Pons (tissue), 1 donor: Measurements from ENCODE around the gene KDF1.
"Not testable (repeated sequence)": the region's sequence is repeated elsewhere in the genome, so short reads cannot be mapped to it uniquely, and the experiment has no call there.

Source experiments
- DNase-seq: peaks from one replicate; pipeline ENCODE4 v3.0.0-alpha.2; 2016; ENCODE audit warnings: low spot score

Gene KDF1

DNA sequence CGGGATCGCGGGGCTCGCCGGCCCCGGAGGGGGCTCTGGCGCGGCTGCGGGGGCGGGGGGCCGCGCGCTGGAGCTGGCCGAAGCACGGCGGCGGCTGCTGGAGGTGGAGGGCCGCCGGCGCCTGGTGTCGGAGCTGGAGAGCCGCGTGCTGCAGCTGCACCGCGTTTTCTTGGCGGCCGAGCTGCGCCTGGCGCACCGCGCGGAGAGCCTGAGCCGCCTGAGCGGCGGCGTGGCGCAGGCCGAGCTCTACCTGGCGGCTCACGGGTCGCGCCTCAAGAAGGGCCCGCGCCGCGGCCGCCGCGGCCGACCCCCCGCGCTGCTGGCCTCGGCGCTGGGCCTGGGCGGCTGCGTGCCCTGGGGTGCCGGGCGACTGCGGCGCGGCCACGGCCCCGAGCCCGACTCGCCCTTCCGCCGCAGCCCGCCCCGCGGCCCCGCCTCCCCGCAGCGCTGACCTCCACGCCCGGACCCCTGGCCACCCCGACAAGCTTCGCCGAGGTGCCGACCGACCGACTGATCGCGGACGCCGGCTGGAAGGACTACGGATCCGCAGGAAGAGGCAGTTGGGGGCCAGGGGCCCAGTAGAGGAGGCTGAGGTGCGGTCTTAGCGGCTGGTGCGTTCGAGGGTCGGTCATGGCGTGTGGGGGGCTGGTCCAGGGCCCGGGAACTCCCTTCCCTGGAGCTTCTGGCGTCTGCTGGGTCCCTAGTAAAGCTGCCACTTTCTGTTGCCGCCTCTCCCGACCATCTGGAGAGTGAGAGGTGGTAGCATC is 33.9 kb upstream of the KDF1 start:
- DNase-seq = no peak

DNA sequence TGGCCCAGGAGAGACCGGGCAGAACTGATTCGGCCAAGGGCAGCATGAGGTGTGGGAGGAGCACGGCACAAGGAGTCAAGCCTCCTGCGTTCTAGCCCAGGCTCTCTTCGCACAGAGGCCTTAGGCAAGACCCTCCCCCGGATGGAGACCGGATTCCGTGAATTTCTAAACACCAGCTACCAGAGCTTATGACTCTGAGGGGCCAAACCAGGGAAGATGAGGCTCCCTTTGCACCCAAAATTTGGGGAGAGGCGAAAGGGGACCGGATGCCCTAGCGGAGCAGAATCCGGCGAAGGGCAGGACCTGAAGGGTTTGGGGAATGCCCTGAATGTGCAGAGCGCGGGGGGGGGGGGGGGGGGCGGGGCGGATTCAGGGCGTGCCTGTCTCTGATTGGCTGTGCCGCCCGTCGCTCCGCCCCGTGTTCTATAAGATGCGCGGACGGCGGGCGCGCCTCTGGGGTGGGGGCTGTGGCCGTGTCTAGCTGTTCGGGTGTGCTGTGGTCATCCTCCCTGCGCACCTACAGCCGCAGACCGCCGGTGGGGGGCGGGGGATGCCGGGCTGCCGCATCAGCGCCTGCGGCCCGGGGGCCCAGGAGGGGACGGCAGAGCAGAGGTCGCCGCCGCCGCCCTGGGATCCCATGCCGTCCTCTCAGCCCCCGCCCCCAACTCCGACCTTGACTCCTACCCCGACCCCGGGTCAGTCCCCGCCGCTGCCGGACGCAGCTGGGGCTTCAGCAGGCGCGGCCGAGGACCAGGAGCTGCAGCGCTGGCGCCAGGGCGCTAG is 33.2 kb upstream of the KDF1 start, which contains the start of gene TRNP1:
TRNP1 (plus strand) TSS at position 456 of the 783 bp plus-strand sequence; CDS start at position 551, 95 bp downstream.
- no peak for DNase-seq

DNA sequence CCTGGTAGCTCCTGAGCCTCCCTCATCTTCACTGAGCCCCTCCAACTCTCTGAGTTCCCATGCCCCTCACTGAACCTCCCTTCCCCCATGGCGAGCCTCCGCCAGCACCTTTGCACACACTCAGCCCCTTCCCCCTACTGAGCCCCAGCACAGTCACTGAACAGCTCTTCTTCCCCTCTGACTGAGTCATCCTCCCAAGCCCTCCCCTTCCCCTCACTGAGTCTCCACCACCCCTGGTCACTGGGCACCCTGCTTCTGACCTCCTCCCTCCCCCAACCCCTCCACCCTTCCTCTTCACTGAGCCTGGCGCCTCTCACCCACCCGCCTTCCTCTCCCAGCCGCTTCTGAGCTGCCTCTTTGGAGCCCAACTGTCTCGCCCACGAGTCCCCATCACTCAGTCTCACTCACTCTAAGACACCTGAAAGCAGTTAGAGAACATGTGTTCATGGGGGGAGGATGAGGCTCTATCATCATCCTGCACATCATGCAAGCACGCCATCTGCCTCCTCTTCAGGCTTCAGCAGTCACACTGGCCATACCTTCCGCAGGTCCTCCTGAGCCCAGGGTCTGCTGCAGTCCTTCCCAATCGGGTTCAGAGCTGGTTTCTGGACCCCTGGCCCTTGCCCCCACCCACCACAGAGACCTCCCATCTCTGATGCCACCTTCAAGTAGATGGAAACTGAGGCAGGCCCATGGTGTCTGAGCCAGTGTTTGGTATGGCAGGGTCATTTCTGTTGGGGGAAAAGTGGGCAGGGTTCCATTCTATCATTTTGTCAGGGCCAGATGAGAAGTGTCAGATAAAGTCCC is 31.2 kb upstream of the KDF1 start:
- DNase-seq = no peak

DNA sequence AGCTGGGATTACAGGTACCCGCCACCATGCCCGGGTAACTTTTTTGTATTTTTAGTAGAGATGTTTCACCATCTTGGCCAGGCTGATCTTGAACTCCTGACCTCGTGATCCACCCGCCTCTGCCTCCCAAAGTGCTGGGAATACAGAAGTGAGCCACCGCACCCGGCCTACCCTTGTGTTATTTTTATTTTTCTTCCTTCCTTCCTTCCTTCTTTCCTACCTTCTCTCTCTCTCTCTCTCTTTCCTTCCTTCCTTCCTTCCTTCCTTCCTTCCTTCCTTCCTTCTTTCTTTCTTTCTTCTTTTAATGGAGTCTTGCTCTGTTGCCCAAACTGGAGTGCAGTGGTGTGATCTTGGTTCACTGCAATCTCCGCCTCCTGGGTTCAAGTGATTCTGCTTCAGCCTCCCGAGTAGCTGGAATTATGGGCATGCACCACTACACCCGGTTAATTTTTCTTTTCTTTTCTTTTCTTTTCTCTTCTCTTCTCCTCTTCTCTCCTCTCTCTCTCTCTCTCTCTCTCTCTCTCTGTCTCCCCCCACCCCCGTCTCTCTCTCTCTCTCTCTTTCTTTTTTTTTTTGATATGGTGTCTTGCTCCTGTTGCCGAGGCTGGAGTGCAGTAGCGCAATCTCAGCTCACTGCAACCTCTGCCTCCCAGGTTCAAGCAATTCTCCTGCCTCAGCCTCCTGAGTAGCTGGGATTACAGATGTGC is 29.3 kb upstream of the KDF1 start:
- DNase-seq = not testable (repeated sequence)

DNA sequence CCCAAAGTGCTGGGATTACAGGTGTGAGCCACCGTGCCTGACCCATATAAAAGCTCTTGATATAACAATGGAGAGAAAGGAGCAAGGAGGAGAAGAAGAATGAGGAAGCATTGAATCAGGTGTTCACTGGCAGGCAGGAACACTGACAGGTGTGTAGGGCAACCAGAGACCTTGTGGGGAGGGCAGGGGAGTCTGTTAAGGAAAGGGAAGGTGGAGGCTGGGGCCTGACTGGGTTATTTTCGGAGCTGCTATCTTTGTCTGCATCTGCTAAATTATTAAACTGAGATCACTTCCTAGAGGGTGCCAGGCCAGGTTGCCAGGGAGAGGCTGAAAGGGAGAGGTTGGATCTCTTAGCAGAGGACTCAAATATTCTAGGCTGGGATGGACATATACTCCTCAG is 26.4 kb upstream of the KDF1 start:
- DNase-seq = no peak

DNA sequence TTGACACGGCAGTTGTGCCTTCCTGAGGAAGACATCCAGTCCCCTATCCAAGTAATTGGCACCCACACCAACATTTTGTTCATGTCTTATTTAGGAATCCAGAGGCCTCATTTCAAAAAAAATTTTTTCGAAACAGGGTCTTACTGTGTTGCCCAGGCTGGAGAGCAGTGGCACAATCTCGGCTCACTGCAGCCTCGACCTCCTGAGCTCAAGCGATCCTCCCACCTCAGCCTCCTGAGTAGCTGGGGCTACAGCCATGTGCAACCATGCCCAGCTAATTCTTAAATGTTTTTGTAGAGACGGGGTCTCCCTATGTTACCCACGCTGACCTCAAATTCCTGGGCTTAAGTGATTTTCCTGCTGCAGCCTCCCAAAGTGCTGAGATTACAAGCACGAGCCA is 24.0 kb upstream of the KDF1 start:
- DNase-seq = no peak

DNA sequence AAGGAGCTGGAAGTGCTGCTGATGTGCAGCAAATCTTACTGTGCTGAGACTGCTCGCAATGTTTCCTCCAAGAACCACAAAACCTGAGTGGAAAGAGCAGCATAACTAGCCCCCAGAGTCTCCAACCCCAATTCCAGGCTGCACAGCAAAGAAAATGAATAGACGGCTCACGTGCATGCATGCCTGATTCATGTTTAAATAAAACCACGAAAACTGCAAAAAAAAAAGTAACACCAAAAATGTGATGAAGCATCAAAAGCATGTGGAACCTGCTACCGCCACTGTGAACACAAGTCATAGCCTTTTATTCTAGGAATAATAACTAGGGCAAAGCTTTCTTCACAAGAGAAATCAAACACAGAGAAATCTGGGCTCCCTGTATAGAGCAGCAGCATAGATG is 23.6 kb upstream of the KDF1 start:
- DNase-seq = no peak

DNA sequence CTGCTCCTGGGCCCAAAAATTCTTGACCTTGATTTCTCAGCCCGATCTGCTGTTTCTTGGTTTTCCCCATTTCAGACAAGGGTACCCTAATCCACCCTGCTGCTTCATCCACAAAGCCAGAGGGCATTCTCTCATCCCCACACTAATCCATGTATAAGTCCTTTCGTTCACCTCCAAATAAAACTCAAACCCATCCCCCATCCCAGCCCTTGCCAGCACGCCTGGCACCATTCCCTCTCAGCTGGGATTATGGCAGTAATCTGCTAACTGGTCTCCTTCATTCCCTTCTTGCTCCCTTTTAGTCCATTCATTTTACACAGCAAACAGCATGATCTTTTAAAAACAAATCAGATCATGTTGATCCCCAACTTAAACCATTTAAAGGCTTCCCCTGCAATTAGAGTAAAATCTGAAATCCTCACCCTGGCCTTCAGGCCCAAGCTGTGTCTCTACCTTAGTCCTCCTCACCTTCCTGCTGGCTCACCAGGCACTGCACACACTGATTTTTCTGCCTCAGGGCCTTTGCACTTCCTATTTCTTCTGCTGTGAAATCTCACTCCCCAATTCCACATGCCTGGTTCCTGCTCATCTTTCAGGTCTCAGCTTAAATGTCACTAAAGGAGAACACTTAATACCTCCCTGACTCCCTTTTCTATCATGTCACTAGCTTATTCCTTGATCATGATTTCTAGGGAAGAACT is 21.0 kb upstream of the KDF1 start:
- no peak for DNase-seq

DNA sequence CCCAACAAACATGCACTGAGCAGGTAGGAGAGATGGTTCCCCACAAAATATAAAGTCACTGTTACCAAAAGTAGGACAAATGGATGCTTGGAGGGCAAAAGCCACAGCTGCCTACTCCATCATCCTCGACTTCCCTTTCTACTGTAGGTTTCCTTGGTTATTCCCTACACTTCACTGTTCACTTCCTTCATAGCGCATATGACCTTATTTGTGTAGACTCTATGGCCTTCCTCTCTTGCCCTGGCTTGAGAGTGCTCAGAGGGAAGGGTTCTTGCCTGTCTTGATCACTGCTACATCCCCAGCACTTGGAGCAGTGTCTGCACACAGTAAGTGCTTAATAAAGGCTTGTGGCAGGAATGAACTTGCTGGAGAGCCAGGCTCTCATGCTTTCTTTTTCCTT is 18.6 kb upstream of the KDF1 start:
- no peak for DNase-seq

DNA sequence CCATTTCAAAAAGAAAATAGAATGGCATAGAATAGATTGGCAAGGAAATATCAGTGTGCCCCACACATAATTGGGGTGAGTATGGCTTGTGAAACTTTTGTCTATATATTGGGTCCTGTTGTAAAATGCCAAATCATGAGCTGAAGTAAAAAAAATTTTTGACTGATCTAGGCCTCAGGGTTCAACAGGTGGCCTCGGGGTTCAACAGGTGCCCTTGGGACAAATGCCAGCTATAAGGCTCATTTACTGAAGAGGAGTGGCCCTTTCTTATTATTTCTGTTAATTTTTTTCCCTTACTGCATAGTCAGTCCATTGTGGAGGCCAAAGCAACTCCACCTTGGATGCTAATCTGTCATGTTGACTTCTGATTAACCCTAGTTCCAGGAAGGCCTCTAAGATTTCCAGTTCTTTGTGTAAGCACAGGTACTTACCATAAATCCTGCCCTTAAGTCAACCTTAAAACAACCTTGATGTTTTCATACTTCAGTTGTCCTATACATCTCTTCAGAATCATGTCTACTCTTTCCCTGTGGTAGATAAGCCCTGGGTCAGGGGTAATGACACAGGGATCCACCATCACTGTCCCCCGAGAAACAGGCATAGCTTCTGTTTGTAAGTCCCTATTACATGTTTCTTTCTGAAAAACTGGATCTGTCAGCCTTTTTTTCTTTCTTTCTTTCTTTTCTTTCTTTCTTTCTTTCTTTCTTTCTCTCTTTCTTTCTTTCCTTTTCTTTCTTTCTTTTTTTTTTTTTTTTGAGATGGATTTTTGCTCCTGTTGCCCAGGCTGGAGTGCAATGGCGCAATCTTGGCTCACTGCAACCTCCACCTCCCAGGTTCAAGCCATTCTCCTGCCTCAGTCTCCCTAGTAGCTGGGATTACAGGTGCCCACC is 16.6 kb upstream of the KDF1 start:
- DNase-seq = no peak

DNA sequence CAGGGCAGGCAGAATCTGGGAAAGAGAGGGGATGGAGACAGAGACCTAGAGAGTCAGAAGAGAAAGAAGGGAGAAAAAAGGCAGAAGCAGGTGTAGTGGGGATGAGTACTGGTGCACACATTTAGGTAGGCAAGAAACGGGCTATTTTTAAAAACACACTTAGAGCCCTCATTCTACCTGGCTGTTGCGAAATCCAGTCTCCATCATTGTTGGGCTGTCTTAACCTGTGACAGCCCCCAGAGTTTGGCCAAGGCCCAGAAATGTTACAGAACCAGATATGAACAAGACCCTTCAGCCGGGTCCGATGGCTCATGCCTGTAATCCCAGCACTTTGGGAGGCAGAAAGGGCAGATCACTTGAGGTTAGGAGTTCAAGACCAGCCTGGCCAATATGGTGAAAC is 12.6 kb upstream of the KDF1 start:
- no peak for DNase-seq

DNA sequence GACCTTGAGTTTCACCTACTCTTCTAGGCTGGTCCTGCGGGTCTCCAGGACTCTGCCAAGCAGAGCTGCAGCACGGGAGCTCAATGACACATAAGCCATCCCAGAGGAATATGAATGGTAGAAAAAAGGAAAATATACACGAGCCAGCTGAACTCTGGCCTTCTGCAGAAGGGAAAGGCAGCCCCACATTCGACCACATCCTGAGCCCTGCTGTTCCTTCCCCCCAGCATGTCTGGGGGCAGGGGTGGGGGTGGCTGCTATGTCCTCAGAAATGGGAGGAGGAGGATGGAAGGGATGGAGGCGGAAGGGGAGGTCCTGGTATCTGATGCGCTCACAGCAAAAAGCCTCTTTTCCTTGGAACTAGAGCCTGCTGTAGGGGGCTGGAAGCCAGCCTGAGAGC is 12.1 kb upstream of the KDF1 start:
- DNase-seq = no peak

DNA sequence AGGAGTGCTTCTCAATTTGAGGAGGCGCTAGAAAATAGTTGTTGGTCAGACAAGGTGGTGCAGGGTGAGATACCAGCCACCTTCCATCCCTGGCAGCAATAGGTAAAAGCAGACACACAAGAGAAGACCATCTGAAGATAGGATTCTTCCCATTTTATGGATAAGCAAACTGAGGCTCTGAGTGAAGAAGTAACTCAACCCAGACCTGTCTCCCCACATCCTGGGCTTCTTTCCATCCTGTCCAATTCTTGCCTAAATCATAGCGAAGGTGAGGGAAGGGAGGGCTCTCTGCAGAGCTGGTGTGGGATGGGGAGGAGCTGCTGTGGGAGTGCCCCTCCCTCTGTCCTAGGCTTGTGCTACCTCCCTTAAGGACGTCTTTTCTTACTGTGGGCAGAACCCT is 11.3 kb upstream of the KDF1 start:
- no peak for DNase-seq

DNA sequence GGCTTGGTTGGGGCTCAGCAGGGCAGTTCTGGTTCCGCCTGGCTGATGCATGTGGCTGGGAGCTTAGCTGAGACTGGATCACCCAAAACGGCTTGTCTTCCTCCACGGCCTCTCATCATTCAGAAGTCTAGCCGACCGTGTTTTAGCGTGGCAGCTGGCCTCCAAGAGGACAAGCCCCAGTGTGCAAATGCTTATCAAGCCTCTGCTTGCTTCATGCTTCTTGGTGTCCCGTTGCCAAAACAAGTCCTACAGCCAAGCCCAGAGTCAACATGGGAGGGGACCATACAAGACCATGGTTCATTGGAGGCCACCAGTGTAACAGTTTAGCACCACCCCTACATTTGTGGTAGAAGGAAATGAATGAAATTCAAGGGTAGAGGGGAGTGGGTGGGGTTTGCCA is 10.5 kb upstream of the KDF1 start:
- DNase-seq = no peak

DNA sequence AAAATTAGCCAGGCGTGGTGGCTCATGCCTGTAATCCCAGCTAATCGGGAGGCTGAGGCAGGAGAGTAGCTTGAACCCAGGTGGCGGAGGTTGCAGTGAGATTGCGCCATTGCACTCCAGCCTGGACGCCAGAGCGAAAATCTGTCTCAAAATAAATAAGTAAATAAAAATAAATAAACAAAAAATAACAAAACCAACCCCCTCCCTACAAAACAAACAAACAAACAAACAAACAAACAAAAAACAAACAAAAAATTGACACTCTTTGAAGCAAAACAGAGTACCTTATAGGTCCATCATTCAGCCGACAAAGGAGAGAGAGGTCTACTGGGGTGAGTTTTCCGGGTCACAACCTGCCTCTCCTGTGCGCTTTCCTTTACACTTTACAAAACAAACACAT is 5.4 kb upstream of the KDF1 start:
- DNase-seq = no peak

DNA sequence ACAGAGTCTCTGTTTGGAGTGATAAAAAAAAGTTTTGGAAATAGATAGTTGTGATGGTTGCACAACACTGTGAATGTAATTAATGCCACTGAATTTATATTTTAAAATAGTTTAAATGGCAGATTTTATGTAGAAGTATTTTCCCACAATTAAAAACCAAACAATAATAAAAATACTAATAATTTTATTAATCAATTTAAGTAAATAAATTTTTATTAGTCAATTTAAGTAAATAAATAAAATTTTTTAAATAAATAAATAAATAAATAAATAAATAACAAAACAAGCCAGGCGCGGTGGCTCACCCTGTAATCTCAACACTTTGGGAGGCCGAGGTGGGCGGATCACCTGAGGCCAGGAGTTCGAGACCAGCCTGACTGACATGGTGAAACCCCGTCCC is 4.9 kb upstream of the KDF1 start:
- DNase-seq = no peak

DNA sequence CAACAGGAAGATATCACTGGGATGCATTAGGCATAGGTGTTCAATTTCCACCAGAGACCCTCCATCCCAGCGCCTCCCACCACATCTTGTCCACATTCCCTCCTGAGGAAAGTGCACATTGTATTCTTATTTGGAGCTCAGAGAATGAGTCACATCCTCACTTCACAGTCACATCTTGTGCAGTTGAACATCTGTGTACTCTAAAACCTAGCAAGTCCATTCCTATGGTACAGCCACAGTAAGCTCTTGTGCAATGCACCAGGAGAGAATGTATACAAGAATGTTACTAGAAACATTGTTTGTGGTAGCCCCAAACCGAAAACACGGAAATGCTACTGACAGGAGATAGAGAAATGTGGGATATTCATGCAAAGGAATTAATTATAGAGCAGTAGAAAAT is 1.6 kb upstream of the KDF1 start:
- DNase-seq = no peak

DNA sequence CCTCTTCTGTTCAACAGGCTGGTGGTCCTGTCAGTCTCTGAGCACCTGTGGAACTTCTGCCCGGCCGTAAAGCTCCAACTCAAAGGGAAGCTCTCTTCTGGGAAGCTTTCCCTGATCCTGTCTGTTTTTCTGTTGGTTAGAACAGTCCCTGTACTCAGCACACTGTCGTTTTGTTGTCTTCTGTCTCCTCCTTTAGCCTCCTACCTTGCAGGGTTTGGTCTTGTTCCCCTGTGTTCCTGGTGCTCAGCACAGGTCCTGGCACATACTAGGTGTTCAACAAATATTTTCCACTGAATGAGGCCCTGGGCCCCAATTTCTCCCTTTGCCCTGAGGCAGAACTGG is 328 bp upstream of the KDF1 start:
- no peak for DNase-seq

DNA sequence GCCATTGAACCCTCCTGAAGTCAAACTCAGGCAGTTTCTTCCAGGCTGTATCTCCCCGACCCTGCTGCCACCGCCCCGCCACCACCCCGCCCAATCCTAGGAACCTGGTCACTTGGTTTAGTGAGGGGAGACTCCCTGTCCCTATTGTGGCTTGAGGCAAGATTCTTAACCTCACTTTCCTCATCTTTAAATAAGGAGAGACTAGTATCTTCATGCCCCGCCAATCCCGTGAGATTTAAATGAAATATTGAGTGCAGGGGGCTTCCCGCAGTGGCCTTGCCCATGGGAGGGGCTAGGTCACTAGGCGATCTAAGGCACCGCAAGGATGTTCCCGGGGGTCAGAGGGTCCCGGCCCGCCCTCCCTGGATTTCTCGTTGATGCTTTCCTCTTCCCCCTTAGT is 998 bp downstream of the KDF1 start:
- DNase-seq = no peak

DNA sequence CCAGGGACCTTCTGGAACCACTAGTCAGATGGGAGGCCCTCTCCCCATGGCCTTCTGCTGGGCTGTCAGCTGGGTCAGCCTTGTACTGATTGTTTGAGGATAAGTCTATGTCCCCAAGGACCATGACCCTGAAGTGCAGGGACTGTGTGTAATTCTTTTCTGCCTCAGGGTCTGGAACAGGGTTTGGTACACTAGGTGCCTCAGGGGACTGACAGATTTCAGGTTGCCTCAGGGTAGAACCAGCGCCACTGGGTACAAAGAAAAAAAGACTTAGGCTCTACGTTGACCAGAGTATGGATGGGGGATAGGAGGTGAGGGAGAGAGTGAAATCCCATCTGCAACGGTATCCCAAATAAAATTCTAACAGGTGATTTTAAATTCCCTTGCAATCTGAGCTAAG is 3.0 kb downstream of the KDF1 start:
- no peak for DNase-seq

DNA sequence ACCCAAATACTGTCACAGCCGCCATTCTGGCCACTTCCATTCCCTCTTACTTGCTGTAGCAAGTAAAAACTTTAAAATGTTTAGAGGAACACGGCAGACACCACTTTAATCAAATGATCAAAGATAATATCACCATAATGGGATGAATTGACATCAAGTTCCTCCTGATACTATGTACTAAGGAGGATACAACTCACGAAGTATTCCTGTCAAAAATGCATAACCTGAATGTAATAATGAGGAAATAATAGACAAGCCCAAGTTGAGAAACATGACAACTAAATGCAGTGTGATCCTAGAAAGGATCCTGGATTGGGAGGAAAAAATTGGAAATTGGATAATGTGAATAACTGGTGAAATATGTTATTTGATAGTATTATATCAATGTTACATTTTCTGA is 3.9 kb downstream of the KDF1 start:
- no peak for DNase-seq
